ENCODE measurements around the gene PRPH.
A peak's percentile ranks its signal among the peaks of the same experiment; 100 is the strongest.
"Not testable (repeated sequence)": the region's sequence is repeated elsewhere in the genome, so short reads cannot be mapped to it uniquely, and the experiment has no call there.

PRPH gene

GRCh38 chr12:49301760-49302159, 6.8 kb downstream of the PRPH start:
- no peak for DNase-seq

GRCh38 chr12:49304161-49304560, 9.2 kb downstream of the PRPH start:
- no peak for DNase-seq

GRCh38 chr12:49305762-49306510, 11.0 kb downstream of the PRPH start:
- DNase-seq, result no peak

- DNase-seq, result no peak
Observed at GRCh38 chr12:49309386-49309785, 14.4 kb downstream of the PRPH start.

GRCh38 chr12:49310451-49311000, 15.6 kb downstream of the PRPH start:
- DNase-seq, result not testable (repeated sequence)

- DNase-seq, result no peak
Observed at GRCh38 chr12:49314811-49315210, 19.9 kb downstream of the PRPH start.

GRCh38 chr12:49317118-49317517, 22.2 kb downstream of the PRPH start:
- not testable (repeated sequence) for DNase-seq

GRCh38 chr12:49320411-49321103, 25.6 kb downstream of the PRPH start:
- not testable (repeated sequence) for DNase-seq

GRCh38 chr12:49322367-49322707, 27.4 kb downstream of the PRPH start:
- DNase-seq, result no peak

- DNase-seq, result peak; percentile 96
Observed at GRCh38 chr12:49322708-49323523, 28.0 kb downstream of the PRPH start, which contains the start of gene TROAP. TSS of gene TROAP (plus strand) at chr12:49323255. CDS start at chr12:49323609, 354 bp downstream.

GRCh38 chr12:49323524-49324097, 28.7 kb downstream of the PRPH start:
- DNase-seq, result no peak

- DNase-seq, result no peak
Observed at GRCh38 chr12:49325606-49326005, 30.7 kb downstream of the PRPH start.

GRCh38 chr12:49327368-49327767, 32.4 kb downstream of the PRPH start:
- no peak for DNase-seq

GRCh38 chr12:49327887-49328286, 32.9 kb downstream of the PRPH start:
- no peak for DNase-seq

GRCh38 chr12:49328816-49329215, 33.9 kb downstream of the PRPH start:
- DNase-seq, result no peak

GRCh38 chr12:49330032-49330619, 35.2 kb downstream of the PRPH start:
- no peak for DNase-seq

GRCh38 chr12:49330631-49331379, 35.9 kb downstream of the PRPH start:
- DNase-seq, result no peak

- peak; percentile 25 for DNase-seq
Observed at GRCh38 chr12:49331380-49332222, 36.7 kb downstream of the PRPH start.

GRCh38 chr12:49332441-49332861, 37.5 kb downstream of the PRPH start:
- DNase-seq, result no peak

GRCh38 chr12:49332891-49333371, 38.0 kb downstream of the PRPH start:
- no peak for DNase-seq
